Natural killer cell (primary cell): Measurements from ENCODE around the gene SLC30A2. TPM values are rescaled to one million over a fixed set of nuclear protein-coding genes. Genes with fewer than 3 reads are reported as not detected.
A peak's percentile ranks its signal among the peaks of the same experiment; 100 is the strongest.

Experiments used
- ATAC-seq, 3 donors: fragments of 150-1000 bp in 2 of 3; fragments of 200-7000 bp in 1 of 3; cut with Tn5 transposase; 1 replicate in 1 of 3; 2 replicates in 2 of 3; pipeline ENCODE4 v1.10.0; 2021; ENCODE audit warnings: mild to moderate bottlenecking in 2 of 3, moderate library complexity in 2 of 3
- DNase-seq, 2 donors: peaks; one replicate each; pipeline versions ENCODE4 v3.0.0 to v3.0.0-alpha.2; 2013 to 2021; ENCODE audit warnings: mixed read lengths in 1 of 2
- H3K27ac ChIP-seq: one replicate; pipeline ENCODE4 v1.5.1; 2013; ENCODE audit warnings: mild to moderate bottlenecking, low read length
- H3K27me3 ChIP-seq: one replicate; pipeline ENCODE4 v1.6.1; 2013; ENCODE audit warnings: low read length; ENCODE audit not compliant: control insufficient read depth, insufficient read depth
- H3K36me3 ChIP-seq: one replicate; pipeline ENCODE4 v1.6.1; 2013; ENCODE audit warnings: low read length; ENCODE audit not compliant: control insufficient read depth, insufficient read depth
- H3K4me1 ChIP-seq: one replicate; pipeline ENCODE4 v1.6.1; 2013; ENCODE audit warnings: low read length; ENCODE audit not compliant: control insufficient read depth, insufficient read depth
- H3K4me3 ChIP-seq: one replicate; pipeline ENCODE4 v1.5.1; 2013; ENCODE audit warnings: low read length
- H3K9me3 ChIP-seq: one replicate; pipeline ENCODE4 v1.6.1; 2013; ENCODE audit warnings: low read length; ENCODE audit not compliant: control insufficient read depth, insufficient read depth
- H3K27ac Mint-ChIP-seq, 2 donors: one replicate each; pipeline ENCODE4 v1.8.0; 2022; ENCODE audit warnings: mild to moderate bottlenecking in 2 of 2, mixed read lengths in 2 of 2, moderate library complexity in 1 of 2
- H3K27me3 Mint-ChIP-seq, 2 donors: one replicate each; pipeline ENCODE4 v1.8.0; 2022; ENCODE audit warnings: low read depth in 2 of 2, mixed read lengths in 2 of 2
- H3K36me3 Mint-ChIP-seq: one replicate; pipeline ENCODE4 v1.8.0; 2022; ENCODE audit warnings: mixed read lengths
- H3K4me1 Mint-ChIP-seq, 2 donors: one replicate each; pipeline ENCODE4 v1.8.0; 2022; ENCODE audit warnings: mixed read lengths in 2 of 2
- H3K4me3 Mint-ChIP-seq: one replicate; pipeline ENCODE4 v1.8.0; 2022; ENCODE audit warnings: mild to moderate bottlenecking, moderate library complexity, mixed read lengths
- H3K9me3 Mint-ChIP-seq, 2 donors: one replicate each; pipeline ENCODE4 v1.8.0; 2022; ENCODE audit warnings: mixed read lengths in 2 of 2
- CTCF ChIP-seq: fragments of 200-600 bp; IDR thresholded peaks from one replicate; pipeline ENCODE4 v1.8.0; 2022; ENCODE audit warnings: antibody characterized with exemption
- WGBS: methylation state at CpG from one replicate; pipeline ENCODE4 v1.1.7; 2013; ENCODE audit warnings: missing lambda C conversion rate; ENCODE audit not compliant: insufficient coverage; 5-methylcytosine and 5-hydroxymethylcytosine counted together
- intact Hi-C: fragments of 100-400 bp; cut with micrococcal nuclease; formaldehyde crosslinking; loops from one replicate; pipeline ENCODE4 v1.14.2; 2022
- total RNA-seq, 4 donors: library from RNA; stranded (reverse); fragments of 120-200 nt in 1 of 4; gene quantifications; one replicate each; pipeline versions ENCODE4 v1.2.3 to v1.2.4, GENCODE V29; 2013 to 2022

The SLC30A2 gene
- total RNA-seq, 3 donors from 2014 or later (not counting 1 experiment from before 2014, with no cell fraction given): not detected

DNA sequence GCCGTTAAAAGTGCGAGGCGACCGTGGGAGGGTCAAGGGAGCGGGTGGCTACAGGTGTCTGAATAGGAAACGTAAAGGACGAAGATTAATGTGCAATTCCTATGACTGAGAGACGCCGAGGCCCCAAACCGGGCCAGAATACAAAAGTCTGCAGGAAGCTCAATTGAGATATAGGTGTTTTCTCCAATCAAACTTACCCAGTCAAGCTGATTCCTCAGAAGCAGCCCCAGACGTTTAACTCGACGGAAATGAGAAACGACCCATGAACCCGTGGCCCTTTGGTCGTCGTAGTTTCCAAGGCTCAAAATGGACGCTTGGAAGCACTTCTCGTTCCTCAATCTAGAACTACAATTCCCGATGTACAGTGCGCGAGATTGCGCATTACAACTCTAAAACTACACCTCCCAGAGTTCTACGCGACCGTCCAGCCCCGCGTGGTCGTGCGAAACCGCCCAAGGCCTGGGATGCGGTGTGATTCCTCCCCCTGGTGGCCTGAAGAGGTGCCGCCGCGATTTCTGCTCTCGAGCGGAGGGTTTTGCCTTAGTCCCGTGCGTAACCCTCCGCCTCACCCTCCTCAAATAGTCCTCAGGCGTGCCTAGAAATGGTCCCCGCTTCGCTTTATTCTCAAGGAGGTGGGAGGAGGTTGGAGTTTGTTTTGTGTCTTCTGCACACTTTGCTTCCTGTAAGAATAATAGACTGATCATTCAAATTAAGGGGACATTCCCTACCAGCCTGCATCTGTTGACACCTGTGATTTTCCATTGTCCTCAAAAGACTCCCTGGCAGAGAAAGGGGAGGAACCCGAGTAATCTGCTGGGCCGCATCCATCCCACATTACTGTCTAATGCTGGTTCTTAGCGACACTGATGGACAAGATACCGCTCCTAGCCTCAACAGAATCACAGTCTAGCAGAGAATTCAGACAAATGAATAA is 47.8 kb downstream of the SLC30A2 start, which contains the start of gene PAFAH2:
Gene PAFAH2, minus strand, starts transcription at position 236 of the 934 bp plus-strand sequence. CDS start 7,247 bp downstream, outside the sequence.
- peak within 1 kb of the TSS; percentile 57 for H3K4me3 ChIP-seq
- no peaks in the 10 kb centered on the region for H3K36me3 ChIP-seq
- intact Hi-C loops: loop anchor here (1.0 to 10.0 kb wide), 5 partner anchors 8 to 753 kb away; partner anchors contain the start of gene RSRP1
- DNase-seq: peak; percentile 94 to 100
- H3K27ac ChIP-seq: peak within 1 kb of the TSS; percentile 87
- TF ChIP-seq CTCF: peak; percentile 92
- peaks cover 33% of the 10 kb centered on the region for H3K4me1 ChIP-seq
- no peaks in the 10 kb centered on the region for H3K27me3 Mint-ChIP-seq
- H3K9me3 ChIP-seq: no peaks in the 10 kb centered on the region
- peak within 1 kb of the TSS; percentile 98 to 100 for H3K27ac Mint-ChIP-seq
- no peaks in the 10 kb centered on the region for H3K36me3 Mint-ChIP-seq
- H3K4me3 Mint-ChIP-seq: peak within 1 kb of the TSS; percentile 97
- H3K27me3 ChIP-seq: no peaks in the 10 kb centered on the region
- WGBS: 2% methylated on average over 39 of the region's 47 CpGs
- no peaks in the 10 kb centered on the region for H3K9me3 Mint-ChIP-seq
- H3K4me1 Mint-ChIP-seq: peaks cover 35 to 38% of the 10 kb centered on the region in 2 donors
- ATAC-seq: peak; percentile 94 to 100 (median 97)

DNA sequence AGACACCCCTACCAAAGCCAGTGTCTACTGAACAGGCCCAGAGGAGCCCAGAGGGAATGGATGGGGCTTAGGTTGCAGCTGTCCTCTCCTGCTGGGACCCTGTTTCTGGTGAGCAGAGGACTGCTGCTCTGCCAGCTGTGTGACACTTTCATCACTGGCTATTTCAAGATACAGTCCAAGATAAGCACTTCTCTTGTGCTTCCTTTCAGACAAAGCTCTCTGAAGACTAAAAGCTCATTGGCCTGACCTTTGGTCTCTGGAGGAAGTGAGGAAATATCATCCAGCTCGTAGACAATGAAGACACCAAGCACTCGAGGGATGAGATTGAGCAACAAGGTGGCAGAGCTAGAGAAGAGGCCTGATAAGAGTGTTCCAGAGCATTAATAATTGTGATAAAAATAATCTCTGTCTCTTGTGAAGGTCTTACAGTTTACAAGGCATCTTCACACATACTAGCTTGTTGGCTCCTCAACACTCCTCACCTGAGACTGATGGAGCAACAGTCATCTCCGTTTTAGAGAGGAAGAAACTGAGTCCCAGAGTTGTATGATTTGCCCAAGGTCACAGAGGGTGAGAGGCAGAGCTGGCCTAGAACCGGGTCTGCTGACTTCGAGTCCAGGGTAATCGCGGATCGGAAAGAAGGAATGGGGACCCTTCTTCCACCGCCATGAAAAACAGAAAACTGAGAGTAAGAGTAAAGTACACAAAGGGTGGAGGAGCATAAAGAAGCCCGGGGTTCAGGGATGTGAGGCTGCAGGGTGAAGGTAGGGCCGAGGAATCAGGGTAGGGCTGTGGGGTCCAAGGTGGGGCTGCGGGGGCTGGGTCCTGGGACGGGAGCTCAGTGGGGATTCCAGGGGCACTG is 48.7 kb downstream of the SLC30A2 start:
- no peak for TF ChIP-seq CTCF
- intact Hi-C loops: loop anchor here (10.0 kb wide), 1 partner anchor 752 kb away; the partner anchor contains the start of gene RSRP1
- Mint-ChIP-seq H3K9me3 (no peaks in the 10 kb centered on the region), H3K4me3 (peak overlapping the region; percentile 97), H3K27me3 (no peaks in the 10 kb centered on the region), H3K4me1 (peaks cover 44 to 47% of the 10 kb centered on the region in 2 donors), H3K36me3 (no peaks in the 10 kb centered on the region), H3K27ac (peak overlapping the region; percentile 98 to 100)
- Histone ChIP-seq H3K27ac (peak overlapping the region; percentile 87), H3K9me3 (no peaks in the 10 kb centered on the region), H3K36me3 (no peaks in the 10 kb centered on the region), H3K27me3 (no peaks in the 10 kb centered on the region), H3K4me3 (peak overlapping the region; percentile 57), H3K4me1 (peaks cover 42% of the 10 kb centered on the region)
- WGBS: 5% methylated on average over 13 of the region's 13 CpGs
- ATAC-seq (peak in 1 of 3 donors; percentile 5), DNase-seq (peak in 1 of 2 donors; percentile 48)

GRCh38 chr1:25994402-25995150 is 51.3 kb downstream of the SLC30A2 start:
- DNase-seq (no peak), ATAC-seq (no peak)
- intact Hi-C loops: loop anchor here (5.0 to 10.0 kb wide), 3 partner anchors 37 to 750 kb away; partner anchors contain the start of gene RSRP1
- no peak for TF ChIP-seq CTCF
- no peaks in the 10 kb centered on the region for H3K9me3 Mint-ChIP-seq
- peak overlapping the region; percentile 89 to 98 for H3K27ac Mint-ChIP-seq
- no peaks in the 10 kb centered on the region for H3K27me3 ChIP-seq
- H3K4me1 ChIP-seq: peaks cover 64% of the 10 kb centered on the region
- no peak overlapping the region for H3K4me3 ChIP-seq
- H3K27ac ChIP-seq: no peak overlapping the region
- WGBS: 96% methylated on average over 3 of the region's 3 CpGs
- no peaks in the 10 kb centered on the region for H3K36me3 Mint-ChIP-seq
- no peaks in the 10 kb centered on the region for H3K36me3 ChIP-seq
- H3K4me1 Mint-ChIP-seq: peaks cover 64 to 68% of the 10 kb centered on the region in 2 donors
- H3K27me3 Mint-ChIP-seq: no peaks in the 10 kb centered on the region
- H3K9me3 ChIP-seq: no peaks in the 10 kb centered on the region
- peak overlapping the region; percentile 38 for H3K4me3 Mint-ChIP-seq
